NT2/D1 (cell line): ENCODE measurements around the gene ELP4.
"Not testable (repeated sequence)": the region's sequence is repeated elsewhere in the genome, so short reads cannot be mapped to it uniquely, and the experiment has no call there.

ENCODE experiments used
- DNase-seq: peaks from one replicate; pipeline ENCODE4 v3.0.0-alpha.2; 2011; ENCODE audit warnings: low read depth, low spot score
- H3K27me3 ChIP-seq: 2 replicates; pipeline ENCODE4 v1.6.0; 2011; ENCODE audit warnings: mild to moderate bottlenecking; ENCODE audit not compliant: insufficient read length, insufficient read depth
- H3K36me3 ChIP-seq: 2 replicates; pipeline ENCODE4 v1.6.1; 2011; ENCODE audit warnings: mild to moderate bottlenecking, low read length, mixed read lengths; ENCODE audit not compliant: insufficient read depth, insufficient read length
- H3K4me1 ChIP-seq: 2 replicates; pipeline ENCODE4 v1.5.1; 2011; ENCODE audit not compliant: insufficient read depth, insufficient read length
- H3K4me3 ChIP-seq: 2 replicates; pipeline ENCODE4 v1.5.1; 2011; ENCODE audit warnings: low read depth; ENCODE audit not compliant: insufficient read length
- H3K9ac ChIP-seq: 2 replicates; pipeline ENCODE4 v1.6.0; 2011; ENCODE audit warnings: low read depth; ENCODE audit not compliant: insufficient read length
- H3K9me3 ChIP-seq: 2 replicates; pipeline ENCODE4 v1.5.1; 2011; ENCODE audit warnings: mild to moderate bottlenecking, low read length; ENCODE audit not compliant: insufficient read depth
- SUZ12 ChIP-seq: IDR thresholded peaks from 2 replicates; pipeline ENCODE4 v1.6.1; 2011; ENCODE audit not compliant: insufficient read length, insufficient read depth; ENCODE audit errors: extremely low read depth
- YY1 ChIP-seq: IDR thresholded peaks from 2 replicates; pipeline ENCODE4 v1.6.1; 2011; ENCODE audit not compliant: insufficient read length, insufficient read depth
- ZNF274 ChIP-seq: IDR thresholded peaks from 2 replicates; pipeline ENCODE4 v1.6.1; 2011; ENCODE audit warnings: mild to moderate bottlenecking, low read depth, low read length

The ELP4 gene

DNA sequence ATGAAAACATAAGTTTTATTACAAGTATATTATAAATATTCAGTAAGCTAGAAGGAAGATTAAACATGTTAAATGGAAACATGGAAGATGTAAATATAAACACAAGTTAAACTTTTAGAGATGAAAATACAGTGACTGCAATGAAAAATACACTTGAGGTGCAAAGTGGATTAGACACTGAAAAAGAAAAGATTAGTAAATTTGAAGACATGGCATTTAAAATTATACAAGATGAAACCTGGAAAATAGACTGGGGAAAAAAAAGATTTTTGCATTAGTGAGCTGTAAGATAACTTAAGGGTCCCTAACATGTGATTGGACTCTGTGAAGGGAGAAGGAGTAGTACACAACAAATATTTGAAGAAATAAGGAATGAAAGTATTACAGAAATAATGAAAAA, 33.3 kb downstream of the ELP4 start:
- no peaks in the 10 kb centered on the region for H3K9me3 ChIP-seq
- H3K4me1 ChIP-seq: no peaks in the 10 kb centered on the region
- H3K36me3 ChIP-seq: peaks cover 4% of the 10 kb centered on the region
- no peak overlapping the region for H3K9ac ChIP-seq
- TF ChIP-seq ZNF274: no peak
- no peak for TF ChIP-seq SUZ12
- TF ChIP-seq YY1: no peak
- H3K4me3 ChIP-seq: no peak overlapping the region
- DNase-seq: no peak
- no peaks in the 10 kb centered on the region for H3K27me3 ChIP-seq

DNA sequence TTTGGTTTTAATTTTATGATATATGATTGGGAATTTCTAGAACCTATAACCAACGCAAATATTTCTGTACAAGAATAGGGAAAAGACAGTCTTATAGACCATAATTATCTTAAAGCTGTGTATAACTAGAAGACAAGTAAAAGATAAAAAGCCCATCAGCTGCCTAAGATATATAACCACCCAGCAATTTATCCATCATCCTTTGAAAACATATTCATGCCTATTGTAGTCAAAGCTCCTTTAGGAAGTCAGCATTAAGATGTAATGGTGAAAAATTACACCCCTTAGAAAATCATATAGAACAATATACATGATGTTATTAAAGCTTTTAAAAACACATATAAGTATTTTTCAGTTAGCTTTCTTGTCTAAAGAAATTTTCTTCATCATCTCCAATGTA, 46.4 kb downstream of the ELP4 start:
- H3K4me1 ChIP-seq: no peaks in the 10 kb centered on the region
- no peaks in the 10 kb centered on the region for H3K36me3 ChIP-seq
- H3K9me3 ChIP-seq: peaks cover 4% of the 10 kb centered on the region; the same call in 1 of the 2 replicates
- H3K9ac ChIP-seq: no peak overlapping the region
- no peak for TF ChIP-seq YY1
- TF ChIP-seq SUZ12: no peak
- no peak for TF ChIP-seq ZNF274
- H3K27me3 ChIP-seq: no peaks in the 10 kb centered on the region
- H3K4me3 ChIP-seq: no peak overlapping the region
- DNase-seq: no peak

DNA sequence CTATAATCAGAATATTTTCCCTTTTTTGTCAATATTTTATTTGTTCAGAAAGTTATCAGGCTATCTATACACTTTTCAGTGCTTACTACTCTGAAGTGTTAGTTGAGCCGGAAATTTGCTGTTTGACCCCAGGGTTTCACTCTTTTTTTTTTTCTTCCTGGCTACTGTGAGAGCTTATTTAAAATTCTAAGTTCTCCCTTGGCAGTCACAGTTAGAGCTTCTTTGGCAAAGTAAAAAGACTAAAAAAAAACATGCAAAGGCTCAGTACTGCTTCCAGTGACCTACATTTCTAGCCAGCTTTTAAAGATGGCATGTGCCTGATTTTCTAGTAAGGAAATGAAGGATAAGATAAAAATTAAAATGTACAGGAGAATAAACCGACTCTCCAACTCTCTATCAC, 48.4 kb downstream of the ELP4 start:
- TF ChIP-seq ZNF274 (no peak), YY1 (no peak), SUZ12 (no peak)
- Histone ChIP-seq H3K4me1 (no peaks in the 10 kb centered on the region), H3K9ac (no peak overlapping the region), H3K9me3 (peaks cover 4% of the 10 kb centered on the region; the same call in 1 of the 2 replicates), H3K4me3 (no peak overlapping the region), H3K36me3 (no peaks in the 10 kb centered on the region), H3K27me3 (no peaks in the 10 kb centered on the region)
- peak; percentile 11 for DNase-seq

DNA sequence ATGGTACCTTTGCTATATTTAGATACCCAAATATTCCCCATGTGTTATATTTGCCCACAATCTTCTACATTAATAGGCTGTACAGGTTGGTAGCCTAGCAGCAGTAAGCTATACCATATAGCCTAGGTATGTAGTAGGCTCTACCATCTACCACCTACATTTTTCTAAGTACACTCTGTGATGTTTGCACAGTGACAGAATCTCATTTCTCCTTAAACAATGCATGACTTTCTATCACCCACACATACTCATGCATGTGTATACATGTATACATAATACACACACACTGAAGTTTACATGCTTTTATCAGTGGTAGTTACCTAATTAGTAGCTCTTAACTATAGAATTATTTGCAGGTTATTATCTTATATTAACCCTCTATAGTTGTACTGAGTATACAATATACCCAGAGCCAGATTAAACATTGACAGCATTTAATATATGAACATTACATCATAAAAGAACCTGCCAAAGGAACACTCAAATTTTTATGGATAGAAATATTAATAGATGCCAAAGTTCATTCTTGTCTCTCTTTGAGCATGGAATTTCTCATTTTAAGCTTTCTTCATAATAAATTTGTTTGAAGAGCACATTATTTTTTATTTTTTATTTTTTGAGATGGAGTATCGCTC, 51.4 kb downstream of the ELP4 start:
- Histone ChIP-seq H3K4me3 (no peak overlapping the region), H3K9ac (no peak overlapping the region), H3K36me3 (no peaks in the 10 kb centered on the region), H3K9me3 (no peaks in the 10 kb centered on the region), H3K4me1 (no peaks in the 10 kb centered on the region), H3K27me3 (no peaks in the 10 kb centered on the region)
- DNase-seq: no peak
- TF ChIP-seq SUZ12: no peak
- no peak for TF ChIP-seq YY1
- TF ChIP-seq ZNF274: no peak

DNA sequence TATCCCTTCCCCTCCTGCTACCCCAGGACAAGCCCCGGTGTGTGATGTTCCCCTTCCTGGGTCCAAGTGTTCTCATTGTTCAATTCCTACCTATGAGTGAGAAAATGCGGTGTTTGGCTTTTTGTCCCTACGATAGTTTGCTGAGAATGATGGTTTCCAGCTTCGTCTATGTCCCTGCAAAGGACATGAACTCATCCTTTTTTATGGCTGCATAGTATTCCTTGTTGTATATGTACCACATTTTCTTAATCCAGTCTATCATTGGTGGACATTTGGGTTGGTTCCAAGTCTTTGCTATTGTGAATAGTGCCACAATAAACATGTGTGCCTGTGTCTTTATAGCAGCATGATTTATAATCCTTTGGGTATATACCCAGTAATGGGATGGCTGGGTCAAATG, 55.0 kb downstream of the ELP4 start:
- H3K36me3 ChIP-seq, H3K4me3 ChIP-seq, H3K4me1 ChIP-seq, DNase-seq, H3K27me3 ChIP-seq, H3K9me3 ChIP-seq, H3K9ac ChIP-seq: not testable (repeated sequence)

DNA sequence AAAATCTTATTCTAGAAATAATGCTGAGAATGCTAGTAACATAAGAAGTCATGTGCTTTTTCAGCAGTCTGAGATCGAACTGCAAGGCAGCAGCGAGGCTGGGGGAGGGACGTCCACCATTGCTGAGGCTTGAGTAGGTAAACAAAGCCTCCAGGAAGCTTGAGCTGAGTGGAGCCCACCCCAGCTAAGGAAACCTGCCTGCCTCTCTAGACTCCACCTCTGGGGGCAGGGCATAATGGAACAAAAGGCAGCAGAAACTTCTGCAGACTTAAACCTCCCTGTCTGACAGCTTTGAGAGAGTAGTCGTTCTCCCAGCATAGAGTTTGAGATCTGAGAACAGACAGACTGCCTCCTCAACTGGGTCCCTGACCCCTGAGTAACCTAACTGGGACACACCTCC, 64.6 kb downstream of the ELP4 start:
- peak; percentile 16 for DNase-seq

DNA sequence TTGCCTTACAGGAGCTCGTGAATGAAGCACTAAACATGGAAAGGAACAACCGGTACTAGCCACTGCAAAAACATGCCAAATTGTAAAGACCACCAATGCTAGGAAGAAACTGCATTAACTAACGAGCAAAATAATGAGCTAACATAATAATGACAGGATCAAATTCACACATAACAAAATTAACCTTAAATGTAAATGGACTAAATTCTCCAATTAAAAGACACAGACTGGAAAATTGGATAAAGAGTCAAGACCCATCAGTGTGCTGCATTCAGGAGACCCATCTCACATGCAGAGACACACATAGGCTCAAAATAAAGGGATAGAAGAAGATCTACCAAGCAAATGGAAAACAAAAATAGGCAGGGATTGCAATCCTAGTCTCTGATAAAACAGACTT, 66.2 kb downstream of the ELP4 start:
- DNase-seq: not testable (repeated sequence)

More for the DNA sequence above, 64.6 kb downstream of the ELP4 start:
- H3K27me3 ChIP-seq, H3K9me3 ChIP-seq, H3K4me3 ChIP-seq, H3K4me1 ChIP-seq, H3K36me3 ChIP-seq, H3K9ac ChIP-seq: not testable (repeated sequence)

DNA sequence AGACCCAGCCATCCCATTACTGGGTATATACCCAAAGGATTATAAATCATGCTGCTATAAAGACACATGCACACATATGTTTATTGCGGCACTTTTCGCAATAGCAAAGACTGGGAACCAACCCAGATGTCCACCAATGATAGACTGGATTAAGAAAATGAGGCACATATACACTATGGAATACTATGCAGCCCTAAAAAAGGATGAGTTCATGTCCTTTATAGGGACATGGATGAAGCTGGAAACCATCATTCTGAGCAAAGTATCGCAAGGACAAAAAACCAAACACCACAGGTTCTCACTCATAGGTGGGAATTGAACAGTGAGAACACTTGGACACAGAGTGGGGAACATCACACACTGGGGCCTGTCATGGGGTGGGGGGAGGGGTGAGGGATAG, 69.8 kb downstream of the ELP4 start:
- not testable (repeated sequence) for H3K4me3 ChIP-seq, DNase-seq, H3K4me1 ChIP-seq, H3K9ac ChIP-seq, H3K9me3 ChIP-seq, H3K27me3 ChIP-seq, H3K36me3 ChIP-seq

More for the DNA sequence above, 66.2 kb downstream of the ELP4 start:
- not testable (repeated sequence) for H3K4me3 ChIP-seq, H3K9ac ChIP-seq, H3K9me3 ChIP-seq, H3K4me1 ChIP-seq, H3K36me3 ChIP-seq, H3K27me3 ChIP-seq

DNA sequence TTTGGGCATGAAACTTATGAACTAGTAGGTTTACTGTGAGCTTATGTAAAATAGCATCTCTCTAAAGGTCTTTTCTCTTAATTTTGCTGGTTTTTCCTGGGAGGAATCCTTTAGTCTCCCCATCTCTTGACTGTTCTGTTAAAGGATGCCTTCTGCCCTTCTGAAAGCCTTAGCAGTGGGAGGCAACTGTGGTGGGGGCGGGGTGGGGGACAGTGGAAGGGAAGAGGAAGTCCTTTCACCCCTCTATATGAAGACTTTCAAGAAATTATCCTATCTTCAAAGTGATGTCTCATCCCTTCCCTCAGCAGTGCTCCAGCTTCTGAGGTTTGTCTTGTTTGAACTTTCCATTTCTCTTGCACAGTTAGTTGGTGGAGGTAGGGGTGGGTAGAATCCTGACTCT, 73.1 kb downstream of the ELP4 start:
- Histone ChIP-seq H3K4me1 (no peaks in the 10 kb centered on the region), H3K27me3 (no peaks in the 10 kb centered on the region), H3K36me3 (no peaks in the 10 kb centered on the region), H3K4me3 (no peak overlapping the region), H3K9ac (no peak overlapping the region), H3K9me3 (no peaks in the 10 kb centered on the region)
- TF ChIP-seq YY1: no peak
- no peak for TF ChIP-seq ZNF274
- no peak for TF ChIP-seq SUZ12
- no peak for DNase-seq
